Ovary (tissue), 9 donors: ENCODE measurements around the gene BICRA. TPM values are rescaled to one million over a fixed set of nuclear protein-coding genes. Genes with fewer than 3 reads are reported as not detected.

Source experiments
- DNase-seq, 5 donors: peaks; one replicate each; pipeline ENCODE4 v3.0.0-alpha.2; 2019 to 2020
- H3K27ac ChIP-seq, 2 donors: fragments of 200-600 bp; one replicate each; pipeline versions ENCODE4 v1.5.1 to v1.8.0; 2019 to 2022
- H3K27me3 ChIP-seq: fragments of 200-600 bp; one replicate; pipeline ENCODE4 v1.8.0; 2022
- H3K36me3 ChIP-seq: fragments of 200-600 bp; sonication (generic); one replicate; pipeline ENCODE4 v1.5.1; 2019
- H3K4me1 ChIP-seq: one replicate; pipeline ENCODE4 v1.8.1; 2013; ENCODE audit warnings: mild to moderate bottlenecking, moderate library complexity; ENCODE audit not compliant: insufficient read depth
- H3K4me3 ChIP-seq: fragments of 200-600 bp; sonication (generic); one replicate; pipeline ENCODE4 v1.5.1; 2017
- H3K9me3 ChIP-seq, 2 donors: fragments of 200-600 bp in 1 of 2; sonication (generic) in 1 of 2; one replicate each; pipeline versions ENCODE4 v1.5.1 to v1.8.1; 2013 to 2019; ENCODE audit warnings: mild to moderate bottlenecking in 1 of 2, moderate library complexity in 1 of 2
- EP300 ChIP-seq: sonication (generic); formaldehyde crosslinking; IDR thresholded peaks from one replicate; pipeline ENCODE4 v1.6.1; 2017; ENCODE audit warnings: antibody characterized with exemption
- POLR2A ChIP-seq: fragments of 450-650 bp; IDR thresholded peaks from one replicate; pipeline ENCODE4 v1.6.1; 2017; ENCODE audit warnings: antibody characterized with exemption, mild to moderate bottlenecking, moderate library complexity
- WGBS, 3 donors: extraction: QIAGEN DNeasy Blood & Tissue Kit in 1 of 3; methylation state at CpG; one replicate each; pipeline versions ENCODE4 v1.1.5 to v1.1.7; 2013 to 2017; 5-methylcytosine and 5-hydroxymethylcytosine counted together
- intact Hi-C, 4 donors: fragments of 100-400 bp; cut with DNase I; formaldehyde crosslinking; loops; one replicate each; pipeline versions ENCODE4 v1.11.0 to v1.15.1; 2022 to 2023
- polyA plus RNA-seq, 2 donors: library from polyadenylated mRNA; stranded (reverse); fragments of 200-250 nt in 1 of 2; fragments of 350-450 nt in 1 of 2; fragmentation: Illumina TruSeq in 1 of 2; extraction: RNeasy Lipid Tissue Mini Kit (QIAGEN cat#74804) in 1 of 2; gene quantifications; one replicate each; pipeline ENCODE4 v1.2.3, GENCODE V29; 2013 to 2014
- total RNA-seq, 7 donors: library from RNA; depleted of rRNA in 2 of 7; stranded (reverse); fragments of >200 nt in 2 of 7; fragmentation: NEBNext Ultra II Directional in 3 of 7; extraction: Animal tissue kit (Norgen Biotek cat#: 25700) in 3 of 7; gene quantifications; one replicate each; pipeline versions ENCODE4 v1.1.0 to v1.2.4, GENCODE V29; 2016 to 2023
- TF ChIP-seq, protein P1 (sequence below), 3 donors: fragments of 450-650 bp in 2 of 3; fragments of 200-600 bp in 1 of 3; IDR thresholded peaks; one replicate each; pipeline versions ENCODE4 v1.5.1 to v1.8.0; 2016 to 2022; ENCODE audit warnings: antibody characterized with exemption in 3 of 3, mild to moderate bottlenecking in 1 of 3
- donor health status: DM: no; HTN: no; CAD: no; lungs with moderate emphysema.
- donor health status: DM: no; HTN: no; CAD: no.
- donor health status: Bipolar disorder and iron deficiency.
- donor health status: DM: yes; HTN: yes; CAD: no.
- donor health status: DM: no; HTN: no; CAD: no.
- donor health status: DM: yes; HTN: yes; CAD: no.

Gene BICRA
- total and polyA plus RNA-seq, 9 donors: 3.7 to 21.7 (median 12.9) TPM

DNA sequence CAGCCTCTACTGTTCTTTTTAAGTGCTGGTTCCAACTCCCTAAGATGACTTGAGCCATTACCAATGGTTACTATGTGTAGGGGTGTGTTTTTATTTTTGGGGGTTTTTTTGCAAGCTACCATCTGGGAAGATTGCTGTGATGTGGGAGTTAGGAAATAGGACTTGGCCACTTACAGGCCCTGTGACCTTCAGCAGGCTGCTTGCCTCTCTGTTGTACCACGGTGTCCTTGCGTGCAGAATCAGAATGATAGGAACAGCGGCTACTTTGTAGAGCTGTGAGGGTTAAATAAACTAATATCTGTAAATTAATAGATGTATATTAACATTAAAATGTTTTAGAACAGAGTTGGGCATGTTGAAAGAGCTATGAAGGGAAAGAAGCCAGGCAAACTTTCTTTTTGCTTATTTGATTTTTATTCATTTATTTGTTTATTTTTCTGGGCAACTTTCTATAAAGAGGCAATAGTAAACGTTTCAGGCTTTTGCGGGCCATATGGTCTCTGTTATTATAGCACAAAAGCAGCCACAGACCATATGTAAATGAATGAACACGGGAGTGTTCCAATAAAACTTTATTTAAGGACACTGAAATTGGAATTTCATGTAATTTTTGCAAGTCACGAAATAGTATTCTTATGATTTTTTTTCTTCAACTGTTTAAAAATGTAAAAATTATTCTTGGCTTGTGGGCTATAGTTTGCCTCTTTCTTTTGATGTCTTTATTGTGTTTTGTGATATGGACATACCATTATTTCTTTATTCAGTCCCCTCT is 77.9 kb downstream of the BICRA start:
- intact Hi-C loops: no loop called here

DNA sequence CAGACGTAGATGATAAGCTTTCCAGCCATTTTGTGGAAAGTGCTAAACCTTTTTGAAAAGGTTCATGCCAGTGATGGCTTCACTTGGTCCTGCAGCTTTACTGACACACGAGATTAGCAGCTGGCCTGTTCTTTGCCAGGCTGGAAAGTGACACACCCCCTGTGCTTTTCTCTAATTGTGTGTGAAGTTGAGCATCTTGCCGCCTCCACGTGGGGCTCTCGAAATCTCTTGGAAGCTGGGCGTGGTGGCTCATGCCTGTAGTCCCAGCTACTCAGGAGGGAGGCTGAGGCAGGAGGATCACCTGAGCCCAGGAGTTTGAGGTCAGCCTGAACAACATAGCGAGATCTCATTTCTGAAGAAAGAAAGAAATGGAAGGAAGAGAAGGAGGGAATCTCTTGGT is 79.0 kb downstream of the BICRA start:
- no peaks in the 10 kb centered on the region for H3K27me3 ChIP-seq
- intact Hi-C loops: no loop called here
- no peaks in the 10 kb centered on the region for H3K9me3 ChIP-seq
- no peak for DNase-seq
- no peak overlapping the region for H3K27ac ChIP-seq
- TF ChIP-seq EP300: no peak
- TF ChIP-seq, protein P1, sequence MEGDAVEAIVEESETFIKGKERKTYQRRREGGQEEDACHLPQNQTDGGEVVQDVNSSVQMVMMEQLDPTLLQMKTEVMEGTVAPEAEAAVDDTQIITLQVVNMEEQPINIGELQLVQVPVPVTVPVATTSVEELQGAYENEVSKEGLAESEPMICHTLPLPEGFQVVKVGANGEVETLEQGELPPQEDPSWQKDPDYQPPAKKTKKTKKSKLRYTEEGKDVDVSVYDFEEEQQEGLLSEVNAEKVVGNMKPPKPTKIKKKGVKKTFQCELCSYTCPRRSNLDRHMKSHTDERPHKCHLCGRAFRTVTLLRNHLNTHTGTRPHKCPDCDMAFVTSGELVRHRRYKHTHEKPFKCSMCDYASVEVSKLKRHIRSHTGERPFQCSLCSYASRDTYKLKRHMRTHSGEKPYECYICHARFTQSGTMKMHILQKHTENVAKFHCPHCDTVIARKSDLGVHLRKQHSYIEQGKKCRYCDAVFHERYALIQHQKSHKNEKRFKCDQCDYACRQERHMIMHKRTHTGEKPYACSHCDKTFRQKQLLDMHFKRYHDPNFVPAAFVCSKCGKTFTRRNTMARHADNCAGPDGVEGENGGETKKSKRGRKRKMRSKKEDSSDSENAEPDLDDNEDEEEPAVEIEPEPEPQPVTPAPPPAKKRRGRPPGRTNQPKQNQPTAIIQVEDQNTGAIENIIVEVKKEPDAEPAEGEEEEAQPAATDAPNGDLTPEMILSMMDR (IDR thresholded peaks at IDR 0.05): no peak
- TF ChIP-seq POLR2A: no peak
- WGBS, 3 donors: 84 to 86% (median 86%) methylated on average over 7 of the region's 7 CpGs
- no peaks in the 10 kb centered on the region for H3K4me1 ChIP-seq
- H3K36me3 ChIP-seq: no peaks in the 10 kb centered on the region
- H3K4me3 ChIP-seq: no peak overlapping the region

More for the DNA sequence above, 77.9 kb downstream of the BICRA start:
- no peak overlapping the region for H3K27ac ChIP-seq
- H3K4me1 ChIP-seq: no peaks in the 10 kb centered on the region
- no peaks in the 10 kb centered on the region for H3K9me3 ChIP-seq
- 49 to 65% (median 54%) methylated on average over 7 of the region's 7 CpGs for WGBS, 3 donors
- no peaks in the 10 kb centered on the region for H3K27me3 ChIP-seq
- no peak for DNase-seq
- no peaks in the 10 kb centered on the region for H3K36me3 ChIP-seq
- H3K4me3 ChIP-seq: no peak overlapping the region
- TF ChIP-seq, protein P1 (IDR thresholded peaks at IDR 0.05): no peak
- TF ChIP-seq EP300 (no peak), POLR2A (no peak)

DNA sequence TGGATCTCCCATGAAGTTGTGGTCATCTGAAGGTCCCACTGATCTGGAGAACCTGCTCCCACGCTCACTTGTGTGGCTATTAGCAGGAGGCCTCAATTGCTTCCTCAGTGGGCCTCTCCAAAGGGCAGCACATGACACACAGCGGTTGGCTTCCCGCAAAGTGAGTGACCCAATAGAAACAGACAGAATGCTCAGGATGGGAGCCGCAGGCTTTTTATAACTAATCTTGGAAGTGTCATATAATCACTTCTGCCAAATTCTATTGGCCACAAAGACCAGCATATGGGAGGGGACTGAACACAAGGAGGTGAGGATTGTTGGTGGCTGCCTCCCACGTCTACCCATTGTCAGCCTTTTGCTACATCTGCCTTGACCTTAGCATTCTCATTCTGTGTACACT is 82.2 kb downstream of the BICRA start:
- H3K4me3 ChIP-seq: no peak overlapping the region
- H3K9me3 ChIP-seq: no peaks in the 10 kb centered on the region
- intact Hi-C loops: loop anchor here in 3 of 4 donors (10.0 kb wide), 3 partner anchors 104 to 176 kb away; partner anchors contain the start of gene NAPA (in 1 of the 3)
- WGBS, 3 donors: 88 to 97% (median 95%) methylated on average over 5 of the region's 5 CpGs
- TF ChIP-seq POLR2A: no peak
- TF ChIP-seq EP300: no peak
- TF ChIP-seq, protein P1 (IDR thresholded peaks at IDR 0.05): no peak
- DNase-seq: no peak
- H3K27ac ChIP-seq: no peak overlapping the region
- H3K27me3 ChIP-seq: no peaks in the 10 kb centered on the region
- H3K4me1 ChIP-seq: no peaks in the 10 kb centered on the region
- H3K36me3 ChIP-seq: no peaks in the 10 kb centered on the region

DNA sequence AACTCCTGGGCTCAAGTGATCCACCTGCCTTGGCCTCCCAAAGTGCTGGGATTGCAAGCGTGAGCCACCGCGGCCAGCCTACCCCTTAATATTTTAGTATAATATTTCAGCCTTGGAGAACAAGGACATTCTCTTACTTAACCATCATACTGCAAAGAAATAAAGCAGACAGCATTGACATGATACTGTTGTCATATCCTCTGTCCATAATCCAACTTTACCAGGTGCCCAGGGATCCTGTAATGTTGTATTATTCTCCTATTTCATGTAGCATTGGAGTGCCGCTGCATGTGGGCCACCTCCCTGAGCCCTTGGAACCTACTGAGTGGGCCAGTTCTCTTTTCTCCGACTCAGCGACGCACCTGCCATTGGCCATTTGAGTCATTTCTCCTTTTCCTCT is 82.8 kb downstream of the BICRA start:
- Histone ChIP-seq H3K27me3 (no peaks in the 10 kb centered on the region), H3K4me1 (no peaks in the 10 kb centered on the region), H3K4me3 (no peak overlapping the region), H3K36me3 (no peaks in the 10 kb centered on the region), H3K27ac (no peak overlapping the region), H3K9me3 (no peaks in the 10 kb centered on the region)
- TF ChIP-seq, protein P1 (IDR thresholded peaks at IDR 0.05): no peak
- no peak for TF ChIP-seq EP300
- no peak for TF ChIP-seq POLR2A
- 55 to 96% (median 74%) methylated on average over 7 of the region's 7 CpGs for WGBS, 3 donors
- intact Hi-C loops: loop anchor here in 3 of 4 donors (10.0 kb wide), 3 partner anchors 103 to 177 kb away; partner anchors contain the start of gene NAPA (in 1 of the 3)
- no peak for DNase-seq
